Regular cardiac myocyte (primary cell): ENCODE measurements around the gene C5AR1. TPM values are rescaled to one million over a fixed set of nuclear protein-coding genes. Genes with fewer than 3 reads are reported as not detected.

ENCODE experiments used
- total RNA-seq: library from RNA; depleted of rRNA; stranded (reverse); fragments of >200 nt; gene quantifications from 2 replicates; pipeline ENCODE4 v1.2.3, GENCODE V29; 2014

The C5AR1 gene
- 0.28 and 0.58 TPM in 2 replicates for total RNA-seq

GRCh38 chr19:47309608-47310007 lies at the start of gene C5AR1:
TSS of gene C5AR1 (plus strand) at chr19:47309861. CDS start at chr19:47309896, 35 bp downstream.

GRCh38 chr19:47274071-47274890 lies 35.4 kb upstream of the C5AR1 start, which contains the start of gene INAFM1:
TSS of gene INAFM1 (plus strand) at chr19:47274885. CDS start at chr19:47274920, 35 bp downstream.

GRCh38 chr19:47331931-47332547 lies 22.4 kb downstream of the C5AR1 start, which contains the start of gene C5AR2:
TSS of gene C5AR2 (plus strand) at chr19:47332175. CDS start at chr19:47340800, 8,625 bp downstream.

GRCh38 chr19:47348819-47349795 lies 39.4 kb downstream of the C5AR1 start, which contains the start of gene DHX34:
TSS of gene DHX34 (plus strand) at chr19:47349315. CDS start at chr19:47353031, 3,716 bp downstream.

Other genes with a start within 250 kb of the C5AR1 start
- 3.9 and 23.0 TPM in 2 replicates for gene ZC3H4, start 196.1 kb upstream of the C5AR1 start, total RNA-seq
- 94.4 and 192 TPM in 2 replicates for gene SAE1, start 179.0 kb upstream of the C5AR1 start, total RNA-seq
- 10.2 and 16.1 TPM in 2 replicates for gene BBC3, start 78.7 kb upstream of the C5AR1 start, total RNA-seq
- 6.2 and 20.1 TPM in 2 replicates for gene CCDC9, start 53.3 kb upstream of the C5AR1 start, total RNA-seq
- gene INAFM1, start 35.0 kb upstream of the C5AR1 start, total RNA-seq = 2.1 and 2.3 TPM in 2 replicates
- under 0.01 TPM in 2 replicates for gene C5AR2, start 22.3 kb downstream of the C5AR1 start, total RNA-seq
- gene DHX34, start 39.5 kb downstream of the C5AR1 start, total RNA-seq = 9.6 and 17.6 TPM in 2 replicates
- 24.3 and 56.7 TPM in 2 replicates for gene MEIS3, start 109.7 kb downstream of the C5AR1 start, total RNA-seq
- gene SLC8A2, start 162.0 kb downstream of the C5AR1 start, total RNA-seq = not detected in 2 replicates
- 3.7 and 4.2 TPM in 2 replicates for gene KPTN, start 174.4 kb downstream of the C5AR1 start, total RNA-seq
- gene NAPA, start 205.2 kb downstream of the C5AR1 start, total RNA-seq = 64.0 and 64.6 TPM in 2 replicates